Glomerular visceral epithelial cell (primary cell): Measurements from ENCODE around the gene GPX3.

ENCODE experiments used
- DNase-seq: peaks from one replicate; pipeline ENCODE4 v3.0.0-alpha.2; 2016; ENCODE audit errors: extremely low spot score

Gene GPX3

GRCh38 chr5:151058301-151058700, 37.9 kb downstream of the GPX3 start:
- DNase-seq = no peak

- no peak for DNase-seq
Observed at GRCh38 chr5:151058891-151059489, 38.6 kb downstream of the GPX3 start.

GRCh38 chr5:151060742-151061141, 40.4 kb downstream of the GPX3 start:
- DNase-seq = no peak

GRCh38 chr5:151062405-151063141, 42.2 kb downstream of the GPX3 start:
- no peak for DNase-seq

GRCh38 chr5:151063142-151063989, 43.0 kb downstream of the GPX3 start:
- peak; percentile 84 for DNase-seq

GRCh38 chr5:151064916-151065499, 44.6 kb downstream of the GPX3 start:
- no peak for DNase-seq

GRCh38 chr5:151065609-151066008, 45.2 kb downstream of the GPX3 start:
- DNase-seq = no peak

- no peak for DNase-seq
Observed at GRCh38 chr5:151066920-151067319, 46.5 kb downstream of the GPX3 start.

GRCh38 chr5:151067632-151068432, 47.4 kb downstream of the GPX3 start:
- DNase-seq = no peak

GRCh38 chr5:151068433-151069197, 48.2 kb downstream of the GPX3 start:
- DNase-seq = peak; percentile 94

GRCh38 chr5:151070449-151070848, 50.1 kb downstream of the GPX3 start:
- no peak for DNase-seq

- no peak for DNase-seq
Observed at GRCh38 chr5:151071021-151071420, 50.6 kb downstream of the GPX3 start.

- DNase-seq = no peak
Observed at GRCh38 chr5:151071848-151072629, 51.6 kb downstream of the GPX3 start.

GRCh38 chr5:151072630-151073025, 52.2 kb downstream of the GPX3 start:
- peak; percentile 92 for DNase-seq

GRCh38 chr5:151073280-151073679, 52.9 kb downstream of the GPX3 start:
- DNase-seq = no peak

GRCh38 chr5:151074557-151074956, 54.2 kb downstream of the GPX3 start:
- DNase-seq = no peak

- DNase-seq = peak; percentile 69
Observed at GRCh38 chr5:151075698-151076331, 55.4 kb downstream of the GPX3 start.

GRCh38 chr5:151076616-151077015, 56.2 kb downstream of the GPX3 start:
- DNase-seq = no peak

- no peak for DNase-seq
Observed at GRCh38 chr5:151077419-151077818, 57.0 kb downstream of the GPX3 start.
